ENCODE data around the gene ARID5B.

Gene ARID5B

GRCh38 chr10:61981460-61981859 is 80.0 kb downstream of the ARID5B start:
- DNase-seq, result no peak
- TF ChIP-seq GATA1 (IDR thresholded peaks at IDR 0.05; ENCODE audit: low read depth, low read length), result no peak
- no peak for TF ChIP-seq POLR2A (IDR thresholded peaks at IDR 0.05; ENCODE audit: low read length)

DNA sequence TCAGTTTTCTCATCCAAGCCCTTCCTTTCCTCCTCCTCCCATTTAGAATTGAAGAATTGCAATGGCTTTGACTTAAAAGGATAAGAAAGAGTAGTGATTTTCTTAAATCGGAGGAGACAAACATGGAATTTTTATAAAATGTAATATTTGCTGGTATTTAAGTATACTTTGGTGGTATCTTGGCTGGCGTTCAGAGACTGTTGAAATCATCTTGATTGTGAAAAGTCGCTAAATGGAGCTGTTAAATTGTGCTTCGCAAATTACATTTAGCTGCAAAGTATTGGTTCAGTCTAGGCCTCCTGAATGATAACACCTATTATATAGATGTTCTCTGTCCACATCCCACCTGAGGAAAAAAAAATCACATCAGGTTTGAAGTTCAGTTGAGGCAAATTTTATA is 81.8 kb downstream of the ARID5B start:
- TF ChIP-seq GATA1 (IDR thresholded peaks at IDR 0.05; ENCODE audit: low read depth, low read length) (no peak), POLR2A (IDR thresholded peaks at IDR 0.05; ENCODE audit: low read length) (no peak)
- DNase-seq, result no peak

GRCh38 chr10:61984803-61985418 is 83.4 kb downstream of the ARID5B start:
- TF ChIP-seq GATA1 (IDR thresholded peaks at IDR 0.05; ENCODE audit: low read depth, low read length), result no peak
- no peak for TF ChIP-seq POLR2A (IDR thresholded peaks at IDR 0.05; ENCODE audit: low read length)
- no peak for DNase-seq

- no peak for DNase-seq
- TF ChIP-seq GATA1 (IDR thresholded peaks at IDR 0.05; ENCODE audit: low read depth, low read length) (no peak), POLR2A (IDR thresholded peaks at IDR 0.05; ENCODE audit: low read length) (no peak)
Measured at GRCh38 chr10:61985715-61986114, 84.2 kb downstream of the ARID5B start.

DNA sequence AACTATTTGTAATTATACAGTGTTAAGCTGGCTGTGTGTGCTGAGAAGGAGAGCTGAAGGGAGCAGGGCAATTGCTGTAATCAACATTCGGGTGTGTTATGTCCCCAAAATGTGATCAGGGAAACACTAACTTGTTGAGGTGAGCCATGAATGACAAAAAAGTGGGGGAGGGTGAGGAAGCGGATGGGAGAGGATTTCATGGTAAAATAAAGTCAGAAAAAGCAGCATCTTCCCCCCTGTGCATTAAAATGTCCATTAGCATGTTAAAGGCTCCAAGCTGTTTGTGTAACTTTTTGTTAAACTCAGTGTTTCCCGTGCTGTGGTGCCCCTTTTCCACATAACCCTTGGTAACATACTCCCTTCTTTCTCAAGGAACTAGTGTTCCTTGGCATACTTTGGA is 84.9 kb downstream of the ARID5B start:
- no peak for DNase-seq
- TF ChIP-seq POLR2A (IDR thresholded peaks at IDR 0.05; ENCODE audit: low read length), result no peak
- no peak for TF ChIP-seq GATA1 (IDR thresholded peaks at IDR 0.05; ENCODE audit: low read depth, low read length)

- no peak for TF ChIP-seq GATA1 (IDR thresholded peaks at IDR 0.05; ENCODE audit: low read depth, low read length)
- TF ChIP-seq POLR2A (IDR thresholded peaks at IDR 0.05; ENCODE audit: low read length), result no peak
- DNase-seq, result no peak
Measured at GRCh38 chr10:61986788-61987492, 85.4 kb downstream of the ARID5B start.

DNA sequence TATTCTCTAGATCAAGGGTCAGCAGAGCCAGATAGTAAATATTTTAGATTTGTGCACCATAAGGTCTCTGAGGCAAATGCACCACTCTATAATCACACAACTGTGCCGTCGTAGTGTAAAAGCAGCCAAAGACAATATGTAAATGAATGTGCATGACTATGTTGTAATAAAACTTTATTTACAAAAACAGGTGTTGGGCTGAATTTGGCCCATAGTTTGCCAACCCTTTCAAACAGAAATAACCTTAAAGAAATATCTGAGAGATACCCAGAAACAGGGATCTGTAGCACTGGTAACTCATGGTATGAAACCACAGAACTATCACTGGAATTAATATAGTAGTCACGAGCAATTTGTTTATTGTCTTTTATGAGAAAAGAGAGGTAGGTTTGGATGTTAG is 86.0 kb downstream of the ARID5B start:
- no peak for DNase-seq

DNA sequence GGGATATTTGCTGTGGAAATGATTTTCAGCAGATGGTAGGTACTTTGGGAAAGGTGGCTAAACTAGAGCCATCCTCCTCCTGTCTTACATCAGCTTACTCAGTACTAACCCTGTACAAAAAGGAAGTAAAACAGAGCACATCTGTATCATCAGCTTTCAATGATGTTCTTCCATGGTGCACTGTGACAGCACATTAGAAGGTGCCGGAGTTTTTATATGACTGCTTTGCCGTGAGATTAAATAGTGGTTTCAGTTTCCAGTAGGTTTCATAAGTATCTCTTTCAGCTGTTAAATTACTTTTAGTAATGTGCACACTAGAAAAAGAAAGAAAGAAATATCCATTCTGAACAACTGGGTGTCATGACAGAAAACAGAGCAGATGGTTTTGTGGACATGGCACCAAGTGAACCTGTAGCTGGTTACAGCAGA is 86.5 kb downstream of the ARID5B start:
- TF ChIP-seq POLR2A (IDR thresholded peaks at IDR 0.05; ENCODE audit: low read length), result no peak
- no peak for TF ChIP-seq GATA1 (IDR thresholded peaks at IDR 0.05; ENCODE audit: low read depth, low read length)
- DNase-seq, result no peak

More for the DNA sequence above, 86.0 kb downstream of the ARID5B start:
- TF ChIP-seq GATA1 (IDR thresholded peaks at IDR 0.05; ENCODE audit: low read depth, low read length), result no peak
- no peak for TF ChIP-seq POLR2A (IDR thresholded peaks at IDR 0.05; ENCODE audit: low read length)

GRCh38 chr10:61989995-61990760 is 88.7 kb downstream of the ARID5B start:
- TF ChIP-seq GATA1 (IDR thresholded peaks at IDR 0.05; ENCODE audit: low read depth, low read length), result no peak
- TF ChIP-seq POLR2A (IDR thresholded peaks at IDR 0.05; ENCODE audit: low read length), result no peak
- DNase-seq, result no peak

DNA sequence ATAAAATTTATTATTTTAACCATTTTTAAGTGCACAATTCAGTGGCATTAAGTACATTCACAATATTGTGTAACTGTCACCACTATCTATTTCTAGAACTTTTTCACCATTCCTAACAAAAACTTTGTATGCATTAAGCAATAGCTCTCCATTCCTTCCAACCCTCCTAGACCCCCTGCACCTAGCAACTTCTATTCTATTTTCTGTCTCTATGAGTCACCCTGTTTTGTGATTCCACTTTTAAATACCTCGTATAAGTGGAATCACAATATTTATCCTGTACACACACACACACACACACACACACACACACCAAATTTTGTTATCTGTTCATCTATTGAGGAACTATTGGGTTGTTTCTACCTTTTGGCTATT is 89.2 kb downstream of the ARID5B start:
- no peak for DNase-seq
- no peak for TF ChIP-seq POLR2A (IDR thresholded peaks at IDR 0.05; ENCODE audit: low read length)

- DNase-seq, result no peak
- no peak for TF ChIP-seq GATA1 (IDR thresholded peaks at IDR 0.05; ENCODE audit: low read depth, low read length)
- TF ChIP-seq POLR2A (IDR thresholded peaks at IDR 0.05; ENCODE audit: low read length), result no peak
Measured at GRCh38 chr10:61991166-61991565, 89.7 kb downstream of the ARID5B start.

DNA sequence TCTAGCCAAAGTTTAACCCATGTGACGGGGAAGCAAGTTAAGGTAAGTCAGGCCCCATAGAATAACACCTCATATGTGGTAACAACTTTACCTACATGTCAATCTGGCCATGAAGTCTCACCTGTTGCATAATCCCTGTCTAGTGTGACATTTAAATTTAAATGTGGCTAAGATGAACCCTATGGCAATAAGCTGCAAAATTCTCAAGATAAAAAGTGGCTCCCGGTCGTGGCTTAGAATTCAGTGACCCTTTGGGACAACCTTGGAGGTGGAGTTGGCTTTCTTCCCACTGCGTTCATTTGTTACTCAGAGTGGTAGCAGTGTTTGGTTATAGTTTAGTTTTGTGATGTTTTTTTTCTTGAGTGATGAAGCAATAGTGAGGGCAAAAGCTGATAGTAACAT is 90.6 kb downstream of the ARID5B start:
- DNase-seq, result no peak
- no peak for TF ChIP-seq POLR2A (IDR thresholded peaks at IDR 0.05; ENCODE audit: low read length)
- no peak for TF ChIP-seq GATA1 (IDR thresholded peaks at IDR 0.05; ENCODE audit: low read depth, low read length)

GRCh38 chr10:61992671-61993668 is 91.5 kb downstream of the ARID5B start:
- TF ChIP-seq POLR2A (IDR thresholded peaks at IDR 0.05; ENCODE audit: low read length) (no peak), GATA1 (IDR thresholded peaks at IDR 0.05; ENCODE audit: low read depth, low read length) (no peak)
- peak; percentile 15 for DNase-seq
